Ovary (tissue), 3 donors: ENCODE results near the gene MME.

ENCODE experiments used
- POLR2A ChIP-seq: fragments of 450-650 bp; IDR thresholded peaks from one replicate; pipeline ENCODE4 v1.6.1; 2017; ENCODE audit warnings: antibody characterized with exemption, mild to moderate bottlenecking, moderate library complexity
- TF ChIP-seq, protein P1 (sequence below), 3 donors: fragments of 450-650 bp in 2 of 3; fragments of 200-600 bp in 1 of 3; IDR thresholded peaks; one replicate each; pipeline versions ENCODE4 v1.5.1 to v1.8.0; 2016 to 2022; ENCODE audit warnings: antibody characterized with exemption in 3 of 3, mild to moderate bottlenecking in 1 of 3
- donor health status: DM: no; HTN: no; CAD: no.

DNA sequence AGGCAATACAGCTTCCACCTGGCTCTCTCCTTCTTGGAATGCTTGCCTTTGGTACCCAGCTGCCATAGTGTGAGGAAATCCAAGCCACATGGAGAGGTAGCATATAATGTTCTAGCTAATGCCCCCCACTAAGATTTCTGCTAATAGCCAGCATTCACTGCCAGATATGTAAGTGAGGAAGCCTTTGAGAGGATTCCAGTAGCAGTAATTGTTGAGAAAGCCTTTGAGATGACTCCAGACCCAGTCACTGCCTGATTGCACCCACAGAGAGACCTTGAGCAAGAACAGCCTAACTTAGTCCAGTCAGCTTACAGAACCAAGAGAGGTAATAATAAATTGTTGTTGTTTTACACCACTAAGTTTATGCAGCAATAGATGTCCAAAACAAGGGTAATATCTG, 150.3 kb downstream of the MME start:
- TF ChIP-seq, protein P1, sequence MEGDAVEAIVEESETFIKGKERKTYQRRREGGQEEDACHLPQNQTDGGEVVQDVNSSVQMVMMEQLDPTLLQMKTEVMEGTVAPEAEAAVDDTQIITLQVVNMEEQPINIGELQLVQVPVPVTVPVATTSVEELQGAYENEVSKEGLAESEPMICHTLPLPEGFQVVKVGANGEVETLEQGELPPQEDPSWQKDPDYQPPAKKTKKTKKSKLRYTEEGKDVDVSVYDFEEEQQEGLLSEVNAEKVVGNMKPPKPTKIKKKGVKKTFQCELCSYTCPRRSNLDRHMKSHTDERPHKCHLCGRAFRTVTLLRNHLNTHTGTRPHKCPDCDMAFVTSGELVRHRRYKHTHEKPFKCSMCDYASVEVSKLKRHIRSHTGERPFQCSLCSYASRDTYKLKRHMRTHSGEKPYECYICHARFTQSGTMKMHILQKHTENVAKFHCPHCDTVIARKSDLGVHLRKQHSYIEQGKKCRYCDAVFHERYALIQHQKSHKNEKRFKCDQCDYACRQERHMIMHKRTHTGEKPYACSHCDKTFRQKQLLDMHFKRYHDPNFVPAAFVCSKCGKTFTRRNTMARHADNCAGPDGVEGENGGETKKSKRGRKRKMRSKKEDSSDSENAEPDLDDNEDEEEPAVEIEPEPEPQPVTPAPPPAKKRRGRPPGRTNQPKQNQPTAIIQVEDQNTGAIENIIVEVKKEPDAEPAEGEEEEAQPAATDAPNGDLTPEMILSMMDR (IDR thresholded peaks at IDR 0.05), result no peak
- TF ChIP-seq POLR2A, result no peak
